UCSD-AML1 (cell line): ENCODE measurements around the gene GDAP2.
"Not testable (repeated sequence)": the region's sequence is repeated elsewhere in the genome, so short reads cannot be mapped to it uniquely, and the experiment has no call there.

Experiments
- DNase-seq: peaks from one replicate; lab custom pipeline; 2025; ENCODE audit not compliant: unreplicated experiment; lab: John Stamatoyannopoulos, UW

Gene GDAP2, protein sequence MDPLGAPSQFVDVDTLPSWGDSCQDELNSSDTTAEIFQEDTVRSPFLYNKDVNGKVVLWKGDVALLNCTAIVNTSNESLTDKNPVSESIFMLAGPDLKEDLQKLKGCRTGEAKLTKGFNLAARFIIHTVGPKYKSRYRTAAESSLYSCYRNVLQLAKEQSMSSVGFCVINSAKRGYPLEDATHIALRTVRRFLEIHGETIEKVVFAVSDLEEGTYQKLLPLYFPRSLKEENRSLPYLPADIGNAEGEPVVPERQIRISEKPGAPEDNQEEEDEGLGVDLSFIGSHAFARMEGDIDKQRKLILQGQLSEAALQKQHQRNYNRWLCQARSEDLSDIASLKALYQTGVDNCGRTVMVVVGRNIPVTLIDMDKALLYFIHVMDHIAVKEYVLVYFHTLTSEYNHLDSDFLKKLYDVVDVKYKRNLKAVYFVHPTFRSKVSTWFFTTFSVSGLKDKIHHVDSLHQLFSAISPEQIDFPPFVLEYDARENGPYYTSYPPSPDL

GRCh38 chr1:117929343-117930172 lies at the start of gene GDAP2, which contains the start of gene WDR3:
Gene GDAP2, minus strand, starts transcription at chr1:117929621. Its CDS starts 9,264 bp downstream, at chr1:117920357.
Gene WDR3, plus strand, starts transcription at chr1:117929739. Its CDS starts 3,581 bp downstream, at chr1:117933320.
- peak; percentile 93 for DNase-seq

GRCh38 chr1:117976381-117976780 lies 47.0 kb upstream of the GDAP2 start:
- no peak for DNase-seq

GRCh38 chr1:117971777-117972176 lies 42.4 kb upstream of the GDAP2 start:
- no peak for DNase-seq

- DNase-seq, result no peak
Measured at GRCh38 chr1:117970252-117970651, 40.8 kb upstream of the GDAP2 start.

DNA sequence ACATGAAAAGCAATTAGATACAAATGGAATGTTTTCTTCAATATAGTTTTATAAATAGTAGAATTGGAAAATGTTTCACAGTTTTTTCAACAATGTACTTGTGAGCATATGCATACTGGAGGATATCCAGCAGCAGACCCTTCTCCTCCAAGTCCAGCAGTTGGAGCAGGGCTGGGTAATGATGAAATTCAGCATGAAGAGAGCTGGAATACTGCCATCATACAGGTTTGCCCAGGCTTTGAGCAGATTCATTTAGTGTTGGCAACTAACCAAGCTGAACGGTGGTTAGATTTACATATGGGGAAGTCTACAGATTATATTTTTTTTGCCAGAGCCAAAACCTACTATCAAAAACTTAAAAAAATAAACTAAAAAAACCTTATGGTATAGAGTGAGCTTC lies 38.5 kb upstream of the GDAP2 start:
- DNase-seq, result no peak

DNA sequence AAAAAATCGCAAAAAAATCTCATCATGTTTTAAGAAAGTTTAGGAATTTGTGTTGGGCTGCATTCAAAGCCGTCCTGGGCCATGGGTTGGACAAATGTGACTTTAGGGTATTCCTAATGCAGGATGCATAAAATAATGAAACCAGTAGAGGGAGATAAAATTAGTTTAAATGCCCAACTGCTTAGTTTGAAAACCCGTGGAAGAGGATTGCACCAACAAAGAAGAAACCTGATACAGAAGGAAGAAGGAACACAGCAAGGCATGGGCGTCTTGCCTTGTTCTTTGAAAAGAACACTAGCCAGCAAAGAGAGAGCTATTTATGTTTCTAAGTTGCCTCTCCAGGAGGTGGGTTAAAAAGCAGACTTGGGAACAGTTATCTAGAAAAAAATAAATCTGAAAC lies 38.1 kb upstream of the GDAP2 start:
- DNase-seq, result no peak

DNA sequence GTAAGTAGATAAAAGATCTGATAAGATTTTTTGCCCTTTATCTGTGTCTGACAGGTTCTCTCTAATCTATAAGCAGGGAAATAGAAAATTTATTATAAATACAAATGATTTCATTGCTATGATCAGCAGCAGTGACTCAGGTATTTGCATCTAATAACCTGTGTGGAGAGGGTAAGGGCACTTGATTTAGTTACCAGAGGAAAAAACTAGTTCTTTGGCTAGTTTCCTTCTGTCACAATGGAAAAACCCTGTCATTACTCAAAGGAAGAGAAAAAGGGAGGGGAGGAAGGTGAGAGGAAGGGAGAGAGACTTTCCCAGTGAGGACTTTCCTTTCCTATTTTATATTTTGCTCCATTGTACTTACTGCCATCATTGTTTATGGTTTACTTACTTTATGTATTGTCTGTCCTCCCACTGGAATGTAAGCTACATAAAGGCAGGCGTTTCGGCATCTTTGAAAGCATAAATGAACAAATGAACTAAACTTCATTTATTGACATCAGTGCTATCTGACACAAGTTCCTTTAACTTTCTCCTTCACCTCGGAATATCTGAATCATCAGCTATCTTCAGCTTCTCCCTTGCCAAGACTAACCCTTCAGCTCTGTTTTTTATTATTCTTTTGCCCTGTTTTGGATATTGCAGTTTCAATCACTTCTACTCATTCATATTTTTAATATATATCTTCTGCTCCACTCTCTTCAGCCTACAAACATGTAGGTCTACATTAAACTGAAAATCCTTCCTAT lies 35.0 kb upstream of the GDAP2 start:
- DNase-seq, result no peak

GRCh38 chr1:117959364-117959763 lies 29.9 kb upstream of the GDAP2 start:
- DNase-seq, result no peak

- DNase-seq, result no peak
Measured at GRCh38 chr1:117952386-117952785, 23.0 kb upstream of the GDAP2 start.

- DNase-seq, result no peak
Measured at GRCh38 chr1:117942293-117942692, 12.9 kb upstream of the GDAP2 start.

GRCh38 chr1:117933769-117934168 lies 4.3 kb upstream of the GDAP2 start:
- no peak for DNase-seq

- no peak for DNase-seq
Measured at GRCh38 chr1:117932576-117932975, 3.2 kb upstream of the GDAP2 start.

- no peak for DNase-seq
Measured at GRCh38 chr1:117930484-117930883, 1.1 kb upstream of the GDAP2 start.

DNA sequence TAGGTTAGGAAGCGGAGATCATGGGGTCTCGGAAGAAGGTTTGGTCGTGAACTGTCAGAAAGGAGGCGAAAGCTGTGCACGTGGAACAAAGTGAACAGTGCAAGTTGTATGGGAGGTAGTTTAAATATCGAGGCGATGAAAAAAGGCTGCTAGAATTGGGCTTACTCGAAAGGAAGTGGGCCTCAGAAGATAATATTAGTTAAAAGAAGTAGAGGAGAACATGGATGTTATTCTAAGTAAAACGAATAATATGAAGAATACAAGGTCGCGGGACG lies 689 bp upstream of the GDAP2 start:
- no peak for DNase-seq

DNA sequence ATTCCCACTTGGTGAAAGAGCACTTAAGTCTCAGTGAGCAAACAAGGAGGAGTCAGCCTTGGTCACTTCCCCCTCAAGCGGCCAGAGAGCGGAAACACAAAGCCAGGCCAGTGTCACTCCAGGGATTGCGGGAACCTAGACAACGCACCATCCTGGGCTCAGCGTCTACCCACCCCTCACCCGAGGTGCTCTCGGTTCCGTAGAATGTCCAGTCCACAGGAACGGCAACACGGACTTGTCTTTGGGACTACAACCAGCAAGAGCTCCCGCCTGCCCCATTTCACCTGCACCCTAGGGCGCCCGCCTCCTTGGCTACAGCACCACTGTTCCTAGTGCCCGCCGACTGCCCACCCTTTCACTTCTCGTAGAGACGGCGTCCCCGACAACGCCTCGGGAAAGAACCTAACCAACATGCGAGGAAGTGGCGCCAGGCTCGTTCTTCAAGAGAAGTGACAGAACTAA lies 509 bp downstream of the GDAP2 start:
- peak; percentile 55 for DNase-seq

GRCh38 chr1:117925981-117926380 lies 3.4 kb downstream of the GDAP2 start:
- DNase-seq, result no peak

DNA sequence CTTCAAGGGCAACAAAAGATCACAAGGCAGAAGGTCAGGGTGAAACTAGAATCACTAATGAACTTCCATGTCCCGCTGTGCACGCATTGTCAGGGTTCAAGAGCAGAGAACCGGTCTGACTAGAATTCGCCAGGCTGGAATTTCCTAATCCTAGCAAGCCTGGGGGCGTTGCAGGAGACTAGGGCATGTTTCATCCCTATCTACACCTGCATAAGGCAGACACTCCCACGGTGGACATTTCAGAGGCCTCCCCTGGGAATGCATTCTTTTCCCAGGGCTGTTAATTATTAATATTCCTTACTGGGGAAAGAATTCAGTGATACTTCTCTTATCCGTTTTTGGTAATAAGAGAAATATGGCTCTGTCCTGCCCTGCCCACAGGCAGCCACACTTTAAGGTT lies 6.7 kb downstream of the GDAP2 start:
- not testable (repeated sequence) for DNase-seq

DNA sequence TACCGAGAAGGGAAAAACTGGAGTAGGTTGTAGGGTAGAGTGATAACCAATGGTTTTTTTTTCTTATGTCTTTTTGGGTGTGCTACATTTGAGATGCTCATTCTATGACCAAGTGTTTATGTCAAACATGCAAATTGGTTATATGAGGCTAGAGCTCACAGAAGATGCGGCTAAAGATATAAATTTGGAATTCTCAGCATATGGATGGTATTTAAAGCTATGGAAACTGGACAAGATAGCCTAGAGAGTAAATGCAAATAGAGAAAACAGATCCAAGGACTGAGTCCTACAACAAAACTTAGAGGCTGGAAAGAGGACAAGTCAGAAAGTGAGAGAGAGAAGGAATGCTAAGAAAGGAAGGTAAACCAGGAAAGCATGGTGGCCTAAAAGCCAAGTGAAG lies 7.4 kb downstream of the GDAP2 start:
- DNase-seq, result no peak

DNA sequence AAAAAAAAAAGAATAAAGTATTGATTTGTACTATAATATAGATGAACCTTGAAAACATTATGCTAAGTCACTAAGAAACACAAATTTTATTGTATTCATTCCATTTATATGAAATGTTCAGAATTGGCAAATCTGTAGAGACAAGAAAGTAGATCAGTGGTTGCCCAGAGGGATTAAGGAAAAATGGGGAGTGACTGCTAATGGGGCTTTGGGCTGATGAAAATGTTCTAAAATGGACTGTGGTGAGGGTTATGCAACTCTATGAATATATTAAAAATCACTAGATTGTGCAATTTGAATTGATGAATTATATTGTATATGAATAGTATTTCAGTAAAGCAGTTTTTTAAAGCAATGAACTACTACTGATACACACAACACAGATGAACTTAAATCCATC lies 10.0 kb downstream of the GDAP2 start:
- no peak for DNase-seq

DNA sequence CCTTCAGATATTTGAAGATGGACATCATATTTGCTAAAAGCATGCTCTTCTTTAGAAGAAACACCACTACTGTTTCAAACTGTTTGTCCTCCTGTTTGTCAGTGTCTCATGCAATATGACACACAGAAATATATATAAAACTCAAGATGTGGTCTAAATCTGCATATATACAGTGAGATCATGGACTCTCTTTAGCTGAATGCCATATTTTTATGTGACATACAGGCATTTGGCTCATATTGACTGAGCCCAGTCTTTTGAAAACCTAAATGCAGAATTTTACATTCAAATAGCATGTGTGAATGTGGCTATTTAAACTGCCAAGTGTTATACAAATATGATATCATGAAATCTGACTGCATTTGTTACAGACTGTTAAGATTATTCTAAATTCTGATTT lies 18.4 kb downstream of the GDAP2 start:
- no peak for DNase-seq

GRCh38 chr1:117905019-117905418 lies 24.4 kb downstream of the GDAP2 start:
- DNase-seq, result no peak
